ENCODE results near the gene FZR1. TPM values are rescaled to one million over a fixed set of nuclear protein-coding genes. Genes with fewer than 3 reads are reported as not detected.

Gene FZR1
- total RNA-seq, 1 experiment from 2014 or later: 57.0 TPM

- intact Hi-C loops (cut with micrococcal nuclease; ENCODE audit: unreplicated experiment): loop anchor here (5.0 kb wide), 1 partner anchor 71 kb away; the partner anchor contains the start of gene CACTIN
- peaks cover 12% of the 10 kb centered on the region for H4K20me1 ChIP-seq (ENCODE audit: insufficient read depth)
- H3K9me2 ChIP-seq (ENCODE audit: insufficient read depth): no peaks in the 10 kb centered on the region
- ChIA-PET CTCF (interaction anchor here (0.9 kb wide), 1 partner anchor 12 kb away, joined by 3 read pairs; no protein-coding TSS in a partner anchor), POLR2A (ENCODE audit: unreplicated experiment) (interaction anchor here (0.6 kb wide), 1 partner anchor 17 kb away, joined by 3 read pairs; no protein-coding TSS in a partner anchor)
- H3K4me1 ChIP-seq (replicated peaks; ENCODE audit: insufficient read depth): peaks cover 16% of the 10 kb centered on the region; the same call in 1 of the 2 replicates
- DNase-seq: no peak
- peaks cover 8% of the 10 kb centered on the region for H3F3A ChIP-seq (ENCODE audit: insufficient read depth, low read depth)
- H2AFZ ChIP-seq: 0 out of 2 replicates have a peak overlapping the region, but pooled peaks have one; percentile 48
- H3K27ac ChIP-seq: no peak overlapping the region
- H3K27me3 ChIP-seq (ENCODE audit: insufficient read depth, low read depth): no peaks in the 10 kb centered on the region
- H3K79me2 ChIP-seq (ENCODE audit: low read depth): peaks cover 22% of the 10 kb centered on the region
- BruUV-seq (replicated peaks): no TSS peak
- TF ChIP-seq EZH2 (IDR thresholded peaks at IDR 0.05; ENCODE audit: low read depth): no peak
- no peak for TF ChIP-seq CTCF (conservative IDR thresholded peaks at IDR 0.05)
- H3K4me3 ChIP-seq: peak overlapping the region; percentile 63
- no peaks in the 10 kb centered on the region for H3K36me3 ChIP-seq (ENCODE audit: low read depth)
- no peaks in the 10 kb centered on the region for H3K9me3 ChIP-seq (ENCODE audit: insufficient read depth, low read depth)
- peak overlapping the region; percentile 81 for H3K4me2 ChIP-seq
Observed at GRCh38 chr19:3556423-3556977, 50.4 kb downstream of the FZR1 start.

GRCh38 chr19:3556978-3557460 lies 50.9 kb downstream of the FZR1 start:
- no TSS peak for BruUV-seq (replicated peaks)
- Histone ChIP-seq H3K9me3 (ENCODE audit: insufficient read depth, low read depth) (no peaks in the 10 kb centered on the region), H3K4me1 (replicated peaks; ENCODE audit: insufficient read depth) (peaks cover 20% of the 10 kb centered on the region; the same call in 1 of the 2 replicates), H2AFZ (0 out of 2 replicates have a peak overlapping the region, but pooled peaks have one; percentile 48), H3K9me2 (ENCODE audit: insufficient read depth) (no peaks in the 10 kb centered on the region), H3K27me3 (ENCODE audit: insufficient read depth, low read depth) (no peaks in the 10 kb centered on the region), H3K36me3 (ENCODE audit: low read depth) (no peaks in the 10 kb centered on the region), H3K79me2 (ENCODE audit: low read depth) (peaks cover 22% of the 10 kb centered on the region), H3K4me3 (peak overlapping the region; percentile 63), H3K27ac (no peak overlapping the region), H3K4me2 (peak overlapping the region; percentile 81), H3F3A (ENCODE audit: insufficient read depth, low read depth) (peaks cover 12% of the 10 kb centered on the region), H4K20me1 (ENCODE audit: insufficient read depth) (peaks cover 12% of the 10 kb centered on the region)
- peak; percentile 47 to 57 for DNase-seq
- intact Hi-C loops (cut with micrococcal nuclease; ENCODE audit: unreplicated experiment): loop anchor here (5.0 kb wide), 1 partner anchor 70 kb away; the partner anchor contains the start of gene CACTIN
- POLR2A ChIA-PET (ENCODE audit: unreplicated experiment): interaction anchor here (0.6 kb wide), 1 partner anchor 17 kb away, joined by 3 read pairs; no protein-coding TSS in a partner anchor
- CTCF ChIA-PET: interaction anchor here (0.9 kb wide), 1 partner anchor 12 kb away, joined by 3 read pairs; no protein-coding TSS in a partner anchor
- TF ChIP-seq CTCF (conservative IDR thresholded peaks at IDR 0.05) (no peak), EZH2 (IDR thresholded peaks at IDR 0.05; ENCODE audit: low read depth) (no peak)

GRCh38 chr19:3557461-3558248 lies 51.5 kb downstream of the FZR1 start, which contains the start of gene MFSD12:
TSS of gene MFSD12 (minus strand) at chr19:3557586. CDS start at chr19:3557403, 183 bp downstream.
- Histone ChIP-seq H3K4me3 (peak within 1 kb of the TSS; percentile 63), H3K4me1 (replicated peaks; ENCODE audit: insufficient read depth) (peaks cover 21% of the 10 kb centered on the region; the same call in 1 of the 2 replicates), H3K27ac (peak within 1 kb of the TSS; percentile 74), H3K36me3 (ENCODE audit: low read depth) (no peaks in the 10 kb centered on the region), H3K27me3 (ENCODE audit: insufficient read depth, low read depth) (no peaks in the 10 kb centered on the region), H3K79me2 (ENCODE audit: low read depth) (peaks cover 22% of the 10 kb centered on the region), H4K20me1 (ENCODE audit: insufficient read depth) (peaks cover 12% of the 10 kb centered on the region), H3K9me2 (ENCODE audit: insufficient read depth) (no peaks in the 10 kb centered on the region), H3K9me3 (ENCODE audit: insufficient read depth, low read depth) (no peaks in the 10 kb centered on the region), H2AFZ (peak within 1 kb of the TSS; percentile 85), H3K4me2 (peak within 1 kb of the TSS; percentile 81), H3F3A (ENCODE audit: insufficient read depth, low read depth) (peaks cover 13% of the 10 kb centered on the region)
- intact Hi-C loops (cut with micrococcal nuclease; ENCODE audit: unreplicated experiment): loop anchor here (5.0 kb wide), 1 partner anchor 70 kb away; the partner anchor contains the start of gene CACTIN
- ChIA-PET POLR2A (ENCODE audit: unreplicated experiment) (interaction anchor here (0.7 to 0.9 kb wide), 2 partner anchors 16 to 23 kb away, joined by 4 to 9 read pairs; no protein-coding TSS in a partner anchor), CTCF (no interaction called here)
- DNase-seq: peak; percentile 83 to 88
- TF ChIP-seq EZH2 (IDR thresholded peaks at IDR 0.05; ENCODE audit: low read depth): no peak
- TF ChIP-seq CTCF (conservative IDR thresholded peaks at IDR 0.05): no peak
- no TSS peak for BruUV-seq (replicated peaks)
